Endodermal cell (in vitro differentiated cells): ENCODE measurements around the gene KIT. TPM values are rescaled to one million over a fixed set of nuclear protein-coding genes. Genes with fewer than 3 reads are reported as not detected.

Experiments
- DNase-seq: peaks from one replicate; pipeline ENCODE4 v3.0.0-alpha.2; 2017
- H3K27ac ChIP-seq: 2 replicates; pipeline ENCODE4 v1.5.1; 2013; ENCODE audit warnings: mild to moderate bottlenecking, low read depth, low read length, moderate library complexity
- H3K27me3 ChIP-seq: 2 replicates; pipeline ENCODE4 v1.6.1; 2013; ENCODE audit warnings: mild to moderate bottlenecking, low read length, moderate library complexity; ENCODE audit not compliant: insufficient read depth, control insufficient read depth, poor library complexity, severe bottlenecking
- H3K36me3 ChIP-seq: 2 replicates; pipeline ENCODE4 v1.7.0; 2013; ENCODE audit warnings: mild to moderate bottlenecking, low read length, moderate library complexity; ENCODE audit not compliant: control insufficient read depth, insufficient read depth
- H3K4me1 ChIP-seq: one replicate; pipeline ENCODE4 v1.7.0; 2013; ENCODE audit warnings: low read length; ENCODE audit not compliant: control insufficient read depth, insufficient read depth
- H3K4me3 ChIP-seq: 2 replicates; pipeline ENCODE4 v1.5.1; 2013; ENCODE audit warnings: mild to moderate bottlenecking, low read length, moderate library complexity
- H3K9ac ChIP-seq: 2 replicates; pipeline ENCODE4 v1.6.1; 2013; ENCODE audit warnings: mild to moderate bottlenecking, low read length, moderate library complexity; ENCODE audit not compliant: poor library complexity, severe bottlenecking; ENCODE audit errors: extremely low read depth
- H3K9me3 ChIP-seq: 2 replicates; pipeline ENCODE4 v1.6.1; 2013; ENCODE audit warnings: mild to moderate bottlenecking, low read length, moderate library complexity; ENCODE audit not compliant: control insufficient read depth
- H3K27ac Mint-ChIP-seq: 2 replicates; pipeline ENCODE4 v1.8.0; 2020; ENCODE audit warnings: mixed read lengths
- H3K27me3 Mint-ChIP-seq: 2 replicates; pipeline ENCODE4 v1.8.0; 2021; ENCODE audit warnings: mild to moderate bottlenecking, mixed read lengths; ENCODE audit not compliant: insufficient read depth
- H3K36me3 Mint-ChIP-seq: 2 replicates; pipeline ENCODE4 v1.8.0; 2020; ENCODE audit warnings: low read depth, mixed read lengths
- H3K4me1 Mint-ChIP-seq: 2 replicates; pipeline ENCODE4 v1.8.0; 2020; ENCODE audit warnings: mixed read lengths
- H3K4me3 Mint-ChIP-seq: 2 replicates; pipeline ENCODE4 v1.8.0; 2020; ENCODE audit warnings: mild to moderate bottlenecking, moderate library complexity, mixed read lengths
- H3K9me3 Mint-ChIP-seq: 2 replicates; pipeline ENCODE4 v1.8.0; 2020; ENCODE audit warnings: mild to moderate bottlenecking, mixed read lengths
- CTCF ChIP-seq: fragments of 200-600 bp; sonication (generic); conservative IDR thresholded peaks from 2 replicates; pipeline ENCODE4 v1.5.0; 2021; ENCODE audit warnings: antibody characterized with exemption, mild to moderate bottlenecking
- WGBS, 2 experiments: methylation state at CpG; one replicate each; pipeline versions ENCODE4 v1.1.5 to v1.1.7; 2013; ENCODE audit warnings: missing lambda C conversion rate in 2 of 2, mixed read lengths in 1 of 2; ENCODE audit not compliant: insufficient coverage in 1 of 2, insufficient read length in 1 of 2; 5-methylcytosine and 5-hydroxymethylcytosine counted together
- long read RNA-seq, 4 experiments: library from polyadenylated mRNA in 2 of 4; library from RNA in 1 of 4; library from capped mRNA in 1 of 4; stranded (forward) in 3 of 4; unstranded in 1 of 4; transcript quantifications; one replicate each; pipeline ENCODE4 v2.0.0, GENCODE V29; 2020 to 2021; ENCODE audit warnings: inconsistent platforms in 1 of 4
- polyA plus RNA-seq, 2 experiments: library from polyadenylated mRNA; stranded (reverse); fragments of 50-300 nt; gene quantifications; one replicate each; pipeline ENCODE4 v1.2.3, GENCODE V29; 2013
- total RNA-seq, 2 donors: library from RNA; stranded (reverse); fragmentation: NEBNext Ultra II Directional in 1 of 2; extraction: Animal tissue kit (Norgen Biotek cat#: 25700) in 1 of 2; gene quantifications; 2 replicates in 1 of 2; 3 replicates in 1 of 2; pipeline ENCODE4 v1.2.1, GENCODE V29; 2021

The KIT gene
- total RNA-seq, result 100 to 1,000 TPM; 135 to 167 TPM
- polyA plus RNA-seq (2013, experiment 1 of 2), result 42.0 TPM
- 40.5 TPM for polyA plus RNA-seq (2013, experiment 2 of 2)
- long read RNA-seq, experiment 1, transcript KIT-202 (21 exons, 3,470 nt), result major isoform, 7 of 61 reads
- long read RNA-seq, experiment 1, partial matches to known transcripts, result 40 of 61 reads
- long read RNA-seq, experiment 1, other reads (novel, unspliced or antisense), result 14 of 61 reads
- long read RNA-seq, experiment 2, full-length matches to known transcripts, result 164 of 386 reads
- long read RNA-seq, experiment 2, partial matches to known transcripts, result 78 of 386 reads
- long read RNA-seq, experiment 2, other reads (novel, unspliced or antisense), result 144 of 386 reads
- long read RNA-seq, experiment 3, full-length matches to known transcripts, result 121 of 292 reads
- long read RNA-seq, experiment 3, partial matches to known transcripts, result 67 of 292 reads
- long read RNA-seq, experiment 3, other reads (novel, unspliced or antisense), result 104 of 292 reads
- long read RNA-seq, experiment 4, partial matches to known transcripts, result 4 of 11 reads
- long read RNA-seq, experiment 4, other reads (novel, unspliced or antisense), result 5 of 11 reads

DNA sequence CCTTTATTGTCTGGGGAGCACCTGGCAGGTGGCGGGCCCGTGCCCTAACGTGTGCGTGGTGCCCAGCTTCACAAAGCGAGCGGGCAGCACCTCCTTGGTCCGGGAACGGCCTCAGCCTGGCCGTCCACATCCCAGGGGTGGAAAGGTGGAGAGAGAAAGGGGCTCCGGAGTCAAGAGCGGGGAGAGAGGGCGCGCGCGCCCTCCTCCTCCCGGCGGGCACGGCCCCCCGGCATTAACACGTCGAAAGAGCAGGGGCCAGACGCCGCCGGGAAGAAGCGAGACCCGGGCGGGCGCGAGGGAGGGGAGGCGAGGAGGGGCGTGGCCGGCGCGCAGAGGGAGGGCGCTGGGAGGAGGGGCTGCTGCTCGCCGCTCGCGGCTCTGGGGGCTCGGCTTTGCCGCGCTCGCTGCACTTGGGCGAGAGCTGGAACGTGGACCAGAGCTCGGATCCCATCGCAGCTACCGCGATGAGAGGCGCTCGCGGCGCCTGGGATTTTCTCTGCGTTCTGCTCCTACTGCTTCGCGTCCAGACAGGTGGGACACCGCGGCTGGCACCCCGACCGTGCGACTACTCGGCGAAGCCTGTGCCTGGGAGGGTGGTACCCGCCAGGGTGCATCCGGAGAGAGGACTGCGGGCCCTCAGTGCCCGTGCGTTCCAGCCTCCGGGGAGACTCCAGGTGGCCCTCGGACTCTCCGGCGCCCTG lies at the start of gene KIT:
KIT (plus strand) TSS at position 407 of the 701 bp plus-strand sequence; CDS start at position 465, 58 bp downstream.
- Histone ChIP-seq H3K27me3 (peaks cover 10% of the 10 kb centered on the region), H3K4me1 (no peaks in the 10 kb centered on the region), H3K27ac (peak within 1 kb of the TSS; percentile 45), H3K4me3 (peak within 1 kb of the TSS; percentile 90), H3K9me3 (no peaks in the 10 kb centered on the region), H3K36me3 (peaks cover 3% of the 10 kb centered on the region), H3K9ac (peak within 1 kb of the TSS; percentile 93)
- DNase-seq, result peak; percentile 95
- Mint-ChIP-seq H3K27ac (peak within 1 kb of the TSS; percentile 91), H3K9me3 (no peaks in the 10 kb centered on the region), H3K4me1 (peaks cover 45% of the 10 kb centered on the region), H3K4me3 (peak within 1 kb of the TSS; percentile 93), H3K36me3 (peaks cover 9% of the 10 kb centered on the region), H3K27me3 (peaks cover 34% of the 10 kb centered on the region)
- TF ChIP-seq CTCF, result no peak
- 0% methylated on average over 19 to 71 of the region's 72 CpGs for WGBS, 2 experiments

GRCh38 chr4:54609310-54609709 lies 48.4 kb upstream of the KIT start:
- no CpG with 5 or more reads among the region's 1 CpG for WGBS, 2 experiments
- DNase-seq, result no peak
- Histone ChIP-seq H3K9ac (no peak overlapping the region), H3K4me1 (no peaks in the 10 kb centered on the region), H3K36me3 (no peaks in the 10 kb centered on the region), H3K27ac (no peak overlapping the region), H3K27me3 (no peaks in the 10 kb centered on the region), H3K4me3 (no peak overlapping the region), H3K9me3 (peaks cover 19% of the 10 kb centered on the region)
- Mint-ChIP-seq H3K4me1 (peaks cover 2% of the 10 kb centered on the region), H3K9me3 (peaks cover 6% of the 10 kb centered on the region), H3K36me3 (peaks cover 3% of the 10 kb centered on the region), H3K27ac (no peak overlapping the region), H3K27me3 (peaks cover 2% of the 10 kb centered on the region), H3K4me3 (no peak overlapping the region)
- no peak for TF ChIP-seq CTCF

GRCh38 chr4:54614149-54614548 lies 43.6 kb upstream of the KIT start:
- H3K27ac ChIP-seq, result no peak overlapping the region
- no peak overlapping the region for H3K4me3 ChIP-seq
- H3K27me3 ChIP-seq, result no peaks in the 10 kb centered on the region
- Mint-ChIP-seq H3K27me3 (peaks cover 5% of the 10 kb centered on the region), H3K4me1 (peaks cover 14% of the 10 kb centered on the region), H3K9me3 (peaks cover 3% of the 10 kb centered on the region), H3K27ac (no peak overlapping the region), H3K36me3 (no peaks in the 10 kb centered on the region), H3K4me3 (no peak overlapping the region)
- peaks cover under 1% of the 10 kb centered on the region for H3K9me3 ChIP-seq
- H3K36me3 ChIP-seq, result no peaks in the 10 kb centered on the region
- no peak for TF ChIP-seq CTCF
- 90 to 100% methylated on average over 2 to 4 of the region's 4 CpGs for WGBS, 2 experiments
- H3K4me1 ChIP-seq, result no peaks in the 10 kb centered on the region
- no peak for DNase-seq
- H3K9ac ChIP-seq, result no peak overlapping the region
